ENCODE results near the gene NCF2. TPM values are rescaled to one million over a fixed set of nuclear protein-coding genes. Genes with fewer than 3 reads are reported as not detected.

NCF2 gene
- total RNA-seq, 1 donor from 2014 or later, result 9.8 TPM

DNA sequence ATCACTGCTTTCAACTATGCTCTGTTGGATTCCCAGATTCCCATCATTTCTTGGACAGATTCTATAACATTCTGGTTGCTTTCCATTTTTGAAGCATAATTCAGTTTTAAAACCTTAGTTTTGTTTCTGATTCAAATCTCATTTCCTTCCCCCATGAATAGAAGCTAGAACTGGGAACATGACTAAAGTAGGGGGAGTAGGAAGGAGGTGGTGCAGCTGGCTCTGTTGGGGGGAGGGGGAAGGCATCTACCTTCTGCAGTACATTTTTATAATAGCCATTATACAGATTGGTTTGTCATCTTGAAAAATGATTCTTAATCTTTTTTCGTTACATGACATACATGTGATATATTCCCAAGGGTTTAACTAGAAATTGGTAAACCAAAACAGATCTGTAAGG lies 69.9 kb downstream of the NCF2 start:
- DNase-seq (ENCODE audit: low spot score in 2 of 2), result no peak
- no peak overlapping the region for H3K4me3 ChIP-seq
- H3K36me3 ChIP-seq, result peaks cover 7 to 19% of the 10 kb centered on the region in 2 donors
- TF ChIP-seq, protein P1, sequence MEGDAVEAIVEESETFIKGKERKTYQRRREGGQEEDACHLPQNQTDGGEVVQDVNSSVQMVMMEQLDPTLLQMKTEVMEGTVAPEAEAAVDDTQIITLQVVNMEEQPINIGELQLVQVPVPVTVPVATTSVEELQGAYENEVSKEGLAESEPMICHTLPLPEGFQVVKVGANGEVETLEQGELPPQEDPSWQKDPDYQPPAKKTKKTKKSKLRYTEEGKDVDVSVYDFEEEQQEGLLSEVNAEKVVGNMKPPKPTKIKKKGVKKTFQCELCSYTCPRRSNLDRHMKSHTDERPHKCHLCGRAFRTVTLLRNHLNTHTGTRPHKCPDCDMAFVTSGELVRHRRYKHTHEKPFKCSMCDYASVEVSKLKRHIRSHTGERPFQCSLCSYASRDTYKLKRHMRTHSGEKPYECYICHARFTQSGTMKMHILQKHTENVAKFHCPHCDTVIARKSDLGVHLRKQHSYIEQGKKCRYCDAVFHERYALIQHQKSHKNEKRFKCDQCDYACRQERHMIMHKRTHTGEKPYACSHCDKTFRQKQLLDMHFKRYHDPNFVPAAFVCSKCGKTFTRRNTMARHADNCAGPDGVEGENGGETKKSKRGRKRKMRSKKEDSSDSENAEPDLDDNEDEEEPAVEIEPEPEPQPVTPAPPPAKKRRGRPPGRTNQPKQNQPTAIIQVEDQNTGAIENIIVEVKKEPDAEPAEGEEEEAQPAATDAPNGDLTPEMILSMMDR (IDR thresholded peaks at IDR 0.05), result no peak
- no peaks in the 10 kb centered on the region for H3K27me3 ChIP-seq
- no peaks in the 10 kb centered on the region for H3K4me1 ChIP-seq
- H3K27ac ChIP-seq, result no peak overlapping the region
- no peaks in the 10 kb centered on the region for H3K9me3 ChIP-seq
- intact Hi-C loops (cut with DNase I), result no loop called here

DNA sequence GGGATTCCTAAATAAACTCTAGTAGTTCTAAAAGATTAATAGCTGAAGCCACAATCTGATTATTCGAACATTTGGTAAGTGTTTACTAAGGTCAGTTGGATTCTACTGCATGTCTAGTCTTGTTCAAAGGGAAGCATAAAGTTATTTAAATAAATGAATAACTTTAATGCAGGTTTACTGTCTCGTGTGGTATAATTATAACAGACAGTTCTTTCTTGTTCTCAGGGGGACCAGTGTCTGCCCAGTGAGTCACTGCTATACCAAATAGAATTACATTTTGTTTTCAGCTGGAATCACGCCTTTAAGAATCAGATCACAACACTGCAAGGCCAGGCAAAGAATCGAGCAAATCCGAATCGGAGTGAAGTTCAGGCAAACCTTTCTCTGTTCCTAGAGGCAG lies 72.9 kb downstream of the NCF2 start:
- TF ChIP-seq, protein P1 (IDR thresholded peaks at IDR 0.05), result no peak
- no peaks in the 10 kb centered on the region for H3K4me1 ChIP-seq
- H3K4me3 ChIP-seq, result no peak overlapping the region
- no peak for DNase-seq (ENCODE audit: low spot score in 2 of 2)
- H3K27ac ChIP-seq, result no peak overlapping the region
- H3K9me3 ChIP-seq, result no peaks in the 10 kb centered on the region
- H3K36me3 ChIP-seq, result peaks cover 7 to 19% of the 10 kb centered on the region in 2 donors
- no peaks in the 10 kb centered on the region for H3K27me3 ChIP-seq
- intact Hi-C loops (cut with DNase I), result no loop called here

DNA sequence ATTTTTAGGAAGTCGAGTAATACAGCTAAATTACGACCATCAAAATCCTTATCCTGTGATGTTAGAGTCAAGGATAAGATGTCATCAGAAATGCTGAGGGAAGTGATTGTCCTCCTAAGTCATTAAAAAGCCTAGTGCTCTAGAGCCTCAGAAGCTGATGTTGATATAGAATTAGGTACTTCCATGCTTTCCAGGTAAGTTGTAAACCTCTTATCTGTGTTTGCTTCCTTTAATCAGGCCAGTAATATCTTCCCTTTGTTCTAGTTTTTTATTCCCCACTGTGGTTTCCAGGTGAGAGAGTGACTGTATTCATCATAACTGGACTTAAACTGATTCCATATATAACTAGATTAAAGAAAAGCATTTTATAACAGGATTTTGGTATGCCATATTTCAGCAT lies 73.5 kb downstream of the NCF2 start:
- TF ChIP-seq, protein P1 (IDR thresholded peaks at IDR 0.05), result no peak
- H3K27ac ChIP-seq, result no peak overlapping the region
- intact Hi-C loops (cut with DNase I), result no loop called here
- no peak for DNase-seq (ENCODE audit: low spot score in 2 of 2)
- no peaks in the 10 kb centered on the region for H3K4me1 ChIP-seq
- H3K27me3 ChIP-seq, result no peaks in the 10 kb centered on the region
- H3K36me3 ChIP-seq, result peaks cover 7 to 19% of the 10 kb centered on the region in 2 donors
- H3K9me3 ChIP-seq, result no peaks in the 10 kb centered on the region
- H3K4me3 ChIP-seq, result no peak overlapping the region

DNA sequence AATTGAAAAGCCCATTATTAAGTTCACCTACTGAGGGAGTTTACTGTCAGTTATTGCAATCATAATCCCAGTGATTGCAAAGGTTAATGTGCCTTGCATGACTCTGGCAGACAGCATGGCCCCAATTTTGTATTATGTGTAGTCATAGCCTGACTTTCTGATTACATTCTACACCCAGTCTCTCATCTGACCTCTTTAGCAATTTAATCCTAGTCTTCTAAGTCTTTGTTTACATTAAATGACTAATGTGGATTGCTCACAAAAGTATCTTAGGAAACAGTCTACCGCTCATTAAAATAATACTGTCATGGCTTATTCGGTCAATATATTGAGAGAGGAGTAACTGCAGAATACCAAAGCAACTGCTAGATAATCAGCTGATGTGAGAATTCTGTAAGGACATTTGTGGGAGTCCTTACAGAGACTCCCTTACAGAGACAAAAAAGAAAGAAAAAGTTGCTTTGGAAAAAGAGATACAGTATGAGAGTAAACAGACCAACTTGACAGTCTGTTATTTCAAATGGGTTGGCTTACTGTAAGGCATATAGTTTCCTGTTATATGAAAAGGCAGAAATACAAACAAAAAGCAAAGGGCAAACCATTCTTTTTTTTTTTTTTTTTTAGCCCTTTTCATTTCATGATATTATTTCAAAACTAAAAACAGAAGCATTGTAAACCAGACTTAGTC lies 75.1 kb downstream of the NCF2 start:
- peaks cover 7 to 11% of the 10 kb centered on the region in 2 donors for H3K36me3 ChIP-seq
- H3K27ac ChIP-seq, result no peak overlapping the region
- TF ChIP-seq, protein P1 (IDR thresholded peaks at IDR 0.05), result no peak
- H3K9me3 ChIP-seq, result no peaks in the 10 kb centered on the region
- intact Hi-C loops (cut with DNase I), result no loop called here
- no peak overlapping the region for H3K4me3 ChIP-seq
- H3K4me1 ChIP-seq, result no peaks in the 10 kb centered on the region
- no peak for DNase-seq (ENCODE audit: low spot score in 2 of 2)
- H3K27me3 ChIP-seq, result no peaks in the 10 kb centered on the region

DNA sequence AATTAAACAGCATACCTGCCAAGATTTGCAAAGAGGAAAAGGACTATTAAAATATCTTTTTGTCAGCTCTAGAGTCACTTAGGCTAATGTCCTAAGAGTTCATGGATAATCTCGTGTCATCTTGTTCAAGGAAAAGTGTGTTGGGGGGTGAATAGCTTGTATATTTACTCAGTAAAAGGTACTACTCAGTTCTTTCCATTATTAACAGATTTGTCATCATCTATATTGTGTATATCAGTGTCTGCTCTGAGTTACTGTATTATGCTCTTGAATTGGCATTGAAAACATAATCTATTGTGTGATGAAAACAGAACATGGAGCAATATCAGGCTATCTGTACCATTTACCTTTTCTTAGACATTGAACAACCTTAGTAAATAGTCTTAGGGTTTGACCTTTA lies 76.0 kb downstream of the NCF2 start:
- H3K36me3 ChIP-seq, result peaks cover 7 to 11% of the 10 kb centered on the region in 2 donors
- no peak overlapping the region for H3K4me3 ChIP-seq
- DNase-seq (ENCODE audit: low spot score in 2 of 2), result no peak
- H3K27ac ChIP-seq, result no peak overlapping the region
- H3K9me3 ChIP-seq, result no peaks in the 10 kb centered on the region
- no peaks in the 10 kb centered on the region for H3K4me1 ChIP-seq
- intact Hi-C loops (cut with DNase I), result no loop called here
- H3K27me3 ChIP-seq, result no peaks in the 10 kb centered on the region
- TF ChIP-seq, protein P1 (IDR thresholded peaks at IDR 0.05), result no peak

All from ascending aorta (tissue), 2 donors.